GM12878 (cell line): Measurements from ENCODE around the gene COA1.

Experiments used
- ATF3 ChIP-seq: IDR thresholded peaks from 2 replicates; pipeline ENCODE4 v1.6.1; 2011; ENCODE audit warnings: low read depth, mild to moderate bottlenecking, low read length, moderate library complexity, borderline replicate concordance; ENCODE audit errors: extremely low read depth
- CHD2 ChIP-seq: IDR thresholded peaks from 2 replicates; pipeline ENCODE4 v1.6.1; 2011; ENCODE audit warnings: low read depth, low read length, improper control_type of control experiment, borderline replicate concordance
- CTCF ChIP-seq, 3 experiments: IDR thresholded peaks in 2 of 3; conservative IDR thresholded peaks in 1 of 3; 2 replicates each; pipeline ENCODE4 v1.5.1; 2011; ENCODE audit warnings: low read depth in 3 of 3, low read length in 3 of 3, mild to moderate bottlenecking in 3 of 3, control low read depth in 2 of 3, moderate library complexity in 2 of 3, inconsistent platforms in 1 of 3, mixed read lengths in 1 of 3; ENCODE audit not compliant: control insufficient read depth in 2 of 3, insufficient read depth in 1 of 3; ENCODE audit errors: extremely low read depth in 1 of 3
- DPF2 ChIP-seq: fragments of 450-650 bp; IDR thresholded peaks from 2 replicates; pipeline ENCODE4 v1.6.1; 2017; ENCODE audit warnings: mild to moderate bottlenecking
- EZH2 ChIP-seq: IDR thresholded peaks from 2 replicates; pipeline ENCODE4 v1.6.1; 2012; ENCODE audit warnings: low read depth, mild to moderate bottlenecking, control low read depth, inconsistent platforms, low read length, borderline replicate concordance; ENCODE audit not compliant: control insufficient read depth
- FOS ChIP-seq: IDR thresholded peaks from 3 replicates; pipeline ENCODE4 v1.6.1; 2011; ENCODE audit warnings: borderline replicate concordance; ENCODE audit not compliant: insufficient read length; ENCODE audit errors: extremely low read depth
- MXI1 ChIP-seq: fragments of 150-350 bp; IDR thresholded peaks from 2 replicates; pipeline ENCODE4 v1.6.1; 2011; ENCODE audit warnings: low read depth, mild to moderate bottlenecking, inconsistent platforms, low read length, improper control_type of control experiment
- POLR2AphosphoS5 ChIP-seq: IDR thresholded peaks from 2 replicates; pipeline ENCODE4 v1.6.1; 2011; ENCODE audit warnings: mild to moderate bottlenecking, low read length, inconsistent platforms
- RBBP5 ChIP-seq: fragments of 200-600 bp; sonication (generic); conservative IDR thresholded peaks from 2 replicates; pipeline ENCODE4 v1.6.1; 2016
- SREBF2 ChIP-seq: IDR thresholded peaks from 2 replicates; pipeline ENCODE4 v1.6.1; 2012; ENCODE audit warnings: mild to moderate bottlenecking, low read length
- TAF1 ChIP-seq: IDR thresholded peaks from 2 replicates; pipeline ENCODE4 v1.6.1; 2011; ENCODE audit warnings: mild to moderate bottlenecking, low read depth, low read length, borderline replicate concordance
- TCF7 ChIP-seq: IDR thresholded peaks from 2 replicates; pipeline ENCODE4 v1.6.1; 2014; ENCODE audit warnings: antibody characterized with exemption, borderline replicate concordance
- ZBTB33 ChIP-seq: fragments of 450-650 bp; IDR thresholded peaks from 2 replicates; pipeline ENCODE4 v1.6.1; 2017; ENCODE audit warnings: mild to moderate bottlenecking

- TF ChIP-seq POLR2AphosphoS5 (no peak), SREBF2 (no peak), RBBP5 (no peak), CHD2 (no peak), TAF1 (no peak), CTCF (IDR thresholded peaks at IDR 0.05 in 2 of 3, conservative IDR thresholded peaks at IDR 0.05 in 1 of 3; ENCODE audit: control insufficient read depth in 2 of 3, extremely low read depth in 1 of 3, insufficient read depth in 1 of 3, low read depth in 3 of 3, low read length in 3 of 3) (no peak), MXI1 (no peak), TCF7 (no peak), FOS (no peak), EZH2 (no peak), ZBTB33 (no peak), DPF2 (no peak), ATF3 (no peak)
Observed at GRCh38 chr7:43757073-43757720, 27.9 kb upstream of the COA1 start.
